MG63 (cell line): ENCODE data around the gene CYSTM1. TPM values are rescaled to one million over a fixed set of nuclear protein-coding genes. Genes with fewer than 3 reads are reported as not detected.
A peak's percentile ranks its signal among the peaks of the same experiment; 100 is the strongest.

Experiments
- DNase-seq: peaks from one replicate; pipeline ENCODE4 v3.0.0-alpha.2; 2020
- H3K27me3 ChIP-seq: fragments of 250-450 bp; sonication (Bioruptor Pico); 2 replicates; pipeline ENCODE4 v1.5.1; 2020; ENCODE audit warnings: mild to moderate bottlenecking, moderate library complexity
- H3K36me3 ChIP-seq: fragments of 250-450 bp; sonication (Bioruptor Pico); 2 replicates; pipeline ENCODE4 v1.5.1; 2020; ENCODE audit warnings: mild to moderate bottlenecking, moderate library complexity
- H3K4me3 ChIP-seq: fragments of 250-450 bp; sonication (Bioruptor Pico); 2 replicates; pipeline ENCODE4 v1.5.1; 2020; ENCODE audit warnings: mild to moderate bottlenecking, moderate library complexity
- H3K9me3 ChIP-seq: fragments of 250-450 bp; sonication (Bioruptor Pico); 2 replicates; pipeline ENCODE4 v1.5.1; 2020; ENCODE audit warnings: mild to moderate bottlenecking, moderate library complexity
- total RNA-seq: library from RNA; depleted of rRNA; stranded (reverse); fragments of >200 nt; shearing (Covaris generic); gene quantifications from 2 replicates; pipeline ENCODE4 v1.2.3, GENCODE V29; 2014; ENCODE audit warnings: low replicate concordance

The CYSTM1 gene
- total RNA-seq, 1 experiment from 2014 or later, result 29.4 TPM

- Histone ChIP-seq H3K27me3 (no peaks in the 10 kb centered on the region), H3K4me3 (no peak overlapping the region), H3K36me3 (no peaks in the 10 kb centered on the region), H3K9me3 (no peaks in the 10 kb centered on the region)
- no peak for DNase-seq
These were observed 9.7 kb upstream of the CYSTM1 start for GRCh38 chr5:140165101-140165922.

GRCh38 chr5:140165923-140166270, 9.1 kb upstream of the CYSTM1 start:
- no peak for DNase-seq
- Histone ChIP-seq H3K9me3 (no peaks in the 10 kb centered on the region), H3K27me3 (no peaks in the 10 kb centered on the region), H3K36me3 (no peaks in the 10 kb centered on the region), H3K4me3 (no peak overlapping the region)

GRCh38 chr5:140166911-140167310, 8.1 kb upstream of the CYSTM1 start:
- Histone ChIP-seq H3K27me3 (no peaks in the 10 kb centered on the region), H3K9me3 (no peaks in the 10 kb centered on the region), H3K4me3 (no peak overlapping the region), H3K36me3 (no peaks in the 10 kb centered on the region)
- no peak for DNase-seq

- H3K9me3 ChIP-seq, result no peaks in the 10 kb centered on the region
- no peaks in the 10 kb centered on the region for H3K36me3 ChIP-seq
- no peak for DNase-seq
- no peak overlapping the region for H3K4me3 ChIP-seq
- H3K27me3 ChIP-seq, result no peaks in the 10 kb centered on the region
These were observed 6.6 kb upstream of the CYSTM1 start for GRCh38 chr5:140168371-140168770.

GRCh38 chr5:140169410-140169809, 5.6 kb upstream of the CYSTM1 start:
- H3K36me3 ChIP-seq, result no peaks in the 10 kb centered on the region
- no peaks in the 10 kb centered on the region for H3K27me3 ChIP-seq
- no peak for DNase-seq
- H3K4me3 ChIP-seq, result no peak overlapping the region
- H3K9me3 ChIP-seq, result no peaks in the 10 kb centered on the region

GRCh38 chr5:140172483-140172882, 2.5 kb upstream of the CYSTM1 start:
- H3K27me3 ChIP-seq, result no peaks in the 10 kb centered on the region
- no peaks in the 10 kb centered on the region for H3K9me3 ChIP-seq
- H3K4me3 ChIP-seq, result no peak overlapping the region
- DNase-seq, result no peak
- H3K36me3 ChIP-seq, result no peaks in the 10 kb centered on the region

- no peaks in the 10 kb centered on the region for H3K36me3 ChIP-seq
- no peak for DNase-seq
- no peaks in the 10 kb centered on the region for H3K9me3 ChIP-seq
- no peaks in the 10 kb centered on the region for H3K27me3 ChIP-seq
- no peak overlapping the region for H3K4me3 ChIP-seq
These were observed 974 bp upstream of the CYSTM1 start for GRCh38 chr5:140174014-140174413.

- Histone ChIP-seq H3K4me3 (peak overlapping the region; percentile 67), H3K36me3 (no peaks in the 10 kb centered on the region), H3K27me3 (no peaks in the 10 kb centered on the region), H3K9me3 (no peaks in the 10 kb centered on the region)
- DNase-seq, result peak; percentile 80
These were observed 511 bp downstream of the CYSTM1 start for GRCh38 chr5:140175367-140176030.

GRCh38 chr5:140176031-140176387, 1.0 kb downstream of the CYSTM1 start:
- Histone ChIP-seq H3K4me3 (peak overlapping the region; percentile 67), H3K27me3 (no peaks in the 10 kb centered on the region), H3K36me3 (no peaks in the 10 kb centered on the region), H3K9me3 (no peaks in the 10 kb centered on the region)
- DNase-seq, result no peak

- Histone ChIP-seq H3K4me3 (no peak overlapping the region), H3K9me3 (no peaks in the 10 kb centered on the region), H3K36me3 (no peaks in the 10 kb centered on the region), H3K27me3 (no peaks in the 10 kb centered on the region)
- no peak for DNase-seq
These were observed 3.1 kb downstream of the CYSTM1 start for GRCh38 chr5:140178086-140178410.

GRCh38 chr5:140178482-140179116, 3.6 kb downstream of the CYSTM1 start:
- H3K27me3 ChIP-seq, result no peaks in the 10 kb centered on the region
- H3K4me3 ChIP-seq, result no peak overlapping the region
- no peaks in the 10 kb centered on the region for H3K9me3 ChIP-seq
- no peaks in the 10 kb centered on the region for H3K36me3 ChIP-seq
- no peak for DNase-seq

GRCh38 chr5:140181002-140181483, 6.1 kb downstream of the CYSTM1 start:
- Histone ChIP-seq H3K27me3 (no peaks in the 10 kb centered on the region), H3K4me3 (no peak overlapping the region), H3K36me3 (no peaks in the 10 kb centered on the region; the same call in 1 of the 2 replicates), H3K9me3 (no peaks in the 10 kb centered on the region)
- no peak for DNase-seq

GRCh38 chr5:140181525-140181924, 6.5 kb downstream of the CYSTM1 start:
- Histone ChIP-seq H3K27me3 (no peaks in the 10 kb centered on the region), H3K9me3 (no peaks in the 10 kb centered on the region), H3K36me3 (no peaks in the 10 kb centered on the region; the same call in 1 of the 2 replicates), H3K4me3 (no peak overlapping the region)
- DNase-seq, result no peak

- no peak overlapping the region for H3K4me3 ChIP-seq
- no peaks in the 10 kb centered on the region; the same call in 1 of the 2 replicates for H3K36me3 ChIP-seq
- DNase-seq, result peak; percentile 69
These were observed 7.2 kb downstream of the CYSTM1 start for GRCh38 chr5:140182075-140182711.

GRCh38 chr5:140182803-140183367, 7.9 kb downstream of the CYSTM1 start:
- H3K27me3 ChIP-seq, result no peaks in the 10 kb centered on the region
- no peak overlapping the region for H3K4me3 ChIP-seq
- no peaks in the 10 kb centered on the region; the same call in 1 of the 2 replicates for H3K36me3 ChIP-seq
- H3K9me3 ChIP-seq, result no peaks in the 10 kb centered on the region
- peak; percentile 79 for DNase-seq

More at GRCh38 chr5:140182075-140182711, 7.2 kb downstream of the CYSTM1 start:
- H3K27me3 ChIP-seq, result no peaks in the 10 kb centered on the region
- H3K9me3 ChIP-seq, result no peaks in the 10 kb centered on the region

GRCh38 chr5:140185409-140185808, 10.4 kb downstream of the CYSTM1 start:
- H3K36me3 ChIP-seq, result no peaks in the 10 kb centered on the region; the same call in 1 of the 2 replicates
- no peak for DNase-seq
- no peak overlapping the region for H3K4me3 ChIP-seq
- H3K9me3 ChIP-seq, result no peaks in the 10 kb centered on the region; the same call in 1 of the 2 replicates
- no peaks in the 10 kb centered on the region for H3K27me3 ChIP-seq

GRCh38 chr5:140186267-140186671, 11.3 kb downstream of the CYSTM1 start:
- no peaks in the 10 kb centered on the region; the same call in 1 of the 2 replicates for H3K9me3 ChIP-seq
- H3K27me3 ChIP-seq, result no peaks in the 10 kb centered on the region
- no peak overlapping the region for H3K4me3 ChIP-seq
- H3K36me3 ChIP-seq, result no peaks in the 10 kb centered on the region; the same call in 1 of the 2 replicates
- DNase-seq, result no peak
